WTC11 (cell line): ENCODE results near the gene MYH1. TPM values are rescaled to one million over a fixed set of nuclear protein-coding genes. Genes with fewer than 3 reads are reported as not detected.

Source experiments
- ATAC-seq: fragments of 200-7000 bp; cut with Tn5 transposase; 2 replicates; pipeline ENCODE4 v1.10.0; 2021; ENCODE audit warnings: mild to moderate bottlenecking, moderate library complexity
- CTCF ChIA-PET: fragments of 300-600 bp; sonication (Branson Sonifier 250); formaldehyde crosslinking; loops from one replicate; lab custom pipeline; 2021; ENCODE audit warnings: antibody characterized with exemption; lab: Charles Lee
- POLR2A ChIA-PET: fragments of 350-600 bp; sonication (Branson Sonifier 250); formaldehyde crosslinking; loops from one replicate; lab custom pipeline; 2021; ENCODE audit warnings: antibody characterized with exemption; lab: Charles Lee
- DNase-seq: peaks from one replicate; pipeline ENCODE4 v3.0.0; 2021; ENCODE audit warnings: low spot score
- H3K27ac Mint-ChIP-seq: 2 replicates; pipeline ENCODE4 v1.8.0; 2021; ENCODE audit warnings: mixed read lengths
- H3K27me3 Mint-ChIP-seq: 2 replicates; pipeline ENCODE4 v1.8.0; 2021; ENCODE audit warnings: low read depth, mild to moderate bottlenecking, moderate library complexity, mixed read lengths
- H3K36me3 Mint-ChIP-seq: 2 replicates; pipeline ENCODE4 v1.8.0; 2021; ENCODE audit warnings: mixed read lengths
- H3K4me1 Mint-ChIP-seq: 2 replicates; pipeline ENCODE4 v1.8.0; 2022; ENCODE audit warnings: mixed read lengths
- H3K4me3 Mint-ChIP-seq: 2 replicates; pipeline ENCODE4 v1.8.0; 2021; ENCODE audit warnings: mild to moderate bottlenecking, moderate library complexity, mixed read lengths
- H3K9me3 Mint-ChIP-seq: 2 replicates; pipeline ENCODE4 v1.8.0; 2021; ENCODE audit warnings: mixed read lengths
- CREM ChIP-seq: sonication (generic); formaldehyde crosslinking; IDR thresholded peaks from 2 replicates; pipeline ENCODE4 v1.8.1; 2022; ENCODE audit warnings: mild to moderate bottlenecking, missing genetic modification reagents, moderate library complexity
- ELF4 ChIP-seq: sonication (generic); formaldehyde crosslinking; IDR thresholded peaks from 2 replicates; pipeline ENCODE4 v1.8.1; 2022; ENCODE audit warnings: low read depth, mild to moderate bottlenecking, moderate library complexity, missing genetic modification reagents
- FOXJ3 ChIP-seq: sonication (generic); formaldehyde crosslinking; IDR thresholded peaks from 2 replicates; pipeline ENCODE4 v1.9.0; 2021; ENCODE audit warnings: missing genetic modification reagents, mild to moderate bottlenecking, borderline replicate concordance
- HMGA2 ChIP-seq: fragments of 250-450 bp; sonication (Bioruptor Pico); IDR thresholded peaks from 2 replicates; pipeline ENCODE4 v1.4.0; 2021; ENCODE audit warnings: mild to moderate bottlenecking, moderate library complexity
- NR2C2 ChIP-seq: sonication (generic); formaldehyde crosslinking; IDR thresholded peaks from 2 replicates; pipeline ENCODE4 v1.8.0; 2022; ENCODE audit warnings: mild to moderate bottlenecking, missing genetic modification reagents
- PRRX2 ChIP-seq: fragments of 250-450 bp; sonication (Bioruptor Pico); IDR thresholded peaks from 2 replicates; pipeline ENCODE4 v1.8.0; 2021; ENCODE audit warnings: mild to moderate bottlenecking
- RELA ChIP-seq: sonication (generic); formaldehyde crosslinking; IDR thresholded peaks from 2 replicates; pipeline ENCODE4 v1.8.1; 2022; ENCODE audit warnings: missing genetic modification reagents, mild to moderate bottlenecking, borderline replicate concordance
- SMAD4 ChIP-seq: sonication (generic); formaldehyde crosslinking; IDR thresholded peaks from 2 replicates; pipeline ENCODE4 v1.8.0; 2022; ENCODE audit warnings: mild to moderate bottlenecking, missing genetic modification reagents
- SP1 ChIP-seq: sonication (generic); formaldehyde crosslinking; conservative IDR thresholded peaks from 2 replicates; pipeline ENCODE4 v1.8.1; 2022; ENCODE audit warnings: missing genetic modification reagents
- TCF7 ChIP-seq: sonication (generic); formaldehyde crosslinking; IDR thresholded peaks from 2 replicates; pipeline ENCODE4 v1.8.0; 2022; ENCODE audit warnings: mild to moderate bottlenecking, low read depth, missing genetic modification reagents, moderate library complexity
- TEAD4 ChIP-seq: sonication (generic); formaldehyde crosslinking; IDR thresholded peaks from 2 replicates; pipeline ENCODE4 v1.8.0; 2022; ENCODE audit warnings: mild to moderate bottlenecking, missing genetic modification reagents
- ZNF121 ChIP-seq: sonication (generic); formaldehyde crosslinking; IDR thresholded peaks from 2 replicates; pipeline ENCODE4 v1.8.0; 2023; ENCODE audit warnings: missing genetic modification reagents
- ZNF138 ChIP-seq: sonication (generic); formaldehyde crosslinking; conservative IDR thresholded peaks from 2 replicates; pipeline ENCODE4 v1.8.1; 2022; ENCODE audit warnings: mild to moderate bottlenecking, moderate library complexity, missing genetic modification reagents
- total RNA-seq: library from RNA; stranded (reverse); gene quantifications from 3 replicates; pipeline ENCODE4 v1.2.3, GENCODE V29; 2021
- TF ChIP-seq, protein P1 (sequence below): sonication (generic); formaldehyde crosslinking; IDR thresholded peaks from 2 replicates; pipeline ENCODE4 v1.8.1; 2022; ENCODE audit warnings: low read depth, missing genetic modification reagents, borderline replicate concordance
- TF ChIP-seq, protein P2 (sequence below): sonication (generic); formaldehyde crosslinking; IDR thresholded peaks from 2 replicates; pipeline ENCODE4 v1.8.0; 2023; ENCODE audit warnings: missing genetic modification reagents, mild to moderate bottlenecking, borderline replicate concordance
- TF ChIP-seq, protein P3 (sequence below): sonication (generic); formaldehyde crosslinking; IDR thresholded peaks from 2 replicates; pipeline ENCODE4 v1.8.1; 2023; ENCODE audit warnings: mild to moderate bottlenecking, moderate library complexity, missing genetic modification reagents
- TF ChIP-seq, protein P4 (sequence below): sonication (generic); formaldehyde crosslinking; IDR thresholded peaks from 2 replicates; pipeline ENCODE4 v1.8.1; 2023; ENCODE audit warnings: mild to moderate bottlenecking, missing genetic modification reagents
- TF ChIP-seq, protein P5 (sequence below): fragments of 250-450 bp; sonication (Bioruptor Pico); IDR thresholded peaks from 2 replicates; pipeline ENCODE4 v1.9.0; 2021; ENCODE audit warnings: moderate library complexity, mild to moderate bottlenecking, inconsistent platforms, borderline replicate concordance
- TF ChIP-seq, protein P6 (sequence below): sonication (generic); formaldehyde crosslinking; IDR thresholded peaks from 2 replicates; pipeline ENCODE4 v1.8.1; 2022; ENCODE audit warnings: mild to moderate bottlenecking, missing genetic modification reagents, moderate library complexity, borderline replicate concordance
- TF ChIP-seq, protein P7 (sequence below): sonication (generic); formaldehyde crosslinking; IDR thresholded peaks from 2 replicates; pipeline ENCODE4 v1.8.0; 2022; ENCODE audit warnings: mild to moderate bottlenecking, missing genetic modification reagents

MYH1 gene
- total RNA-seq, 1 experiment from 2014 or later: not detected

DNA sequence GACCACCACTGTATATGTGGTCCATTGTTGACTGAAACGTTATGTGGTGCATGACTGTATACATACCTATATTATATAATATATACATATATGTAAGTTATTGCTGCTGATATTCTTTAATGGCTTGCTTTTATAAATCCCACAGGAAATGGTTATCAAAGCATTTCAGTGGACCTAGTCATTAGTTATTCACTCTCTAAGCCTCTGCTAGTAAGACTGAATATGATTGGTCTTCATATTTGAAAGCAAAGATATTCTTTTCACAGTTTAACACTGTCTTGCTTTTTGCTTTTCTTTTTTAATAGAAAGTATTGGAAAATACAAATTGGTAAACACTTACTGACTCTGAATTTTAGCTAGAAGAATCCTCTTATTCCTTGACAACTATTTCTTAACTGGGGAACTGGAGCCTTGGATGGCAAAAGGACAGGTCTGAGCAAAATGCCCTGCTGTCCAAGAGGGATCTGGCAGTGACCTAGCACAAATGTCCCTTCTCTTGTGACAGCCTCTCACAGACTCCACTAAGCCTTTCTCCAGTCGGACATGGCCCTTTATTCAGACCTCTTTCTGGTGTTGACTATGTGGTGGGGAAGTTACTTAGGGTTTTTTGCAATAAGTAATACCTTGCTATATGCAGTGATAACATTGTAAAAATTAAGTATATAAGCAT, 45.8 kb upstream of the MYH1 start (continued):
- TF ChIP-seq FOXJ3 (CRISPR knock-in tag) (no peak), ZNF138 (CRISPR knock-in tag) (no peak), RELA (no peak), SP1 (CRISPR knock-in tag) (no peak), ELF4 (CRISPR knock-in tag) (no peak)

DNA sequence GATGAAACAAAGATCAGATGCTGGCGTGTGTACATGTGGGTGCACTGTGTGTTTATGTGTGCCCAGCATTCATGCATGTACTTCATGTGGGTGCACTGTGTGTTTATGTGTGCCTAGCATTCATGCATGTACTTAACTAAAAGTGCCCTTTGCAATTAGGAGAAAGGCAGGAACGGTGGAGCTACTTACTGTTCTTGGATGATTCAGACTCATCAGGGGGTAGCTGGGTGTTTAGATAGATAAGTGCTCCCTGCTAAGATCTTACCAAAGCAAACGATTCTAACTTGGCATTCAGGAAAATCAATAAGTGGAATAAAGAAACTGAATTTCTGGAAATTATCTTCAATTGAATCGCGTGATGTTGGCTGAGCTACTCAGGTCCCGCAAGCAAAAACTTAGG, 39.7 kb upstream of the MYH1 start:
- no peak for DNase-seq
- Mint-ChIP-seq H3K4me1 (peaks cover 30% of the 10 kb centered on the region), H3K9me3 (peaks cover 10% of the 10 kb centered on the region), H3K4me3 (no peak overlapping the region), H3K27ac (no peak overlapping the region), H3K36me3 (no peaks in the 10 kb centered on the region), H3K27me3 (no peaks in the 10 kb centered on the region)
- CTCF ChIA-PET: interaction anchor here (1.4 kb wide), 1 partner anchor 57 kb away, joined by 5 read pairs; no protein-coding TSS in a partner anchor
- no peak for ATAC-seq
- POLR2A ChIA-PET: no interaction called here
- TF ChIP-seq ZNF121 (CRISPR knock-in tag) (no peak), TEAD4 (CRISPR knock-in tag) (no peak), CREM (CRISPR knock-in tag) (no peak), SMAD4 (no peak), TCF7 (CRISPR knock-in tag) (no peak), NR2C2 (CRISPR knock-in tag) (no peak), HMGA2 (CRISPR knock-in tag) (no peak), ELF4 (CRISPR knock-in tag) (no peak), PRRX2 (no peak)
- TF ChIP-seq, protein P1, sequence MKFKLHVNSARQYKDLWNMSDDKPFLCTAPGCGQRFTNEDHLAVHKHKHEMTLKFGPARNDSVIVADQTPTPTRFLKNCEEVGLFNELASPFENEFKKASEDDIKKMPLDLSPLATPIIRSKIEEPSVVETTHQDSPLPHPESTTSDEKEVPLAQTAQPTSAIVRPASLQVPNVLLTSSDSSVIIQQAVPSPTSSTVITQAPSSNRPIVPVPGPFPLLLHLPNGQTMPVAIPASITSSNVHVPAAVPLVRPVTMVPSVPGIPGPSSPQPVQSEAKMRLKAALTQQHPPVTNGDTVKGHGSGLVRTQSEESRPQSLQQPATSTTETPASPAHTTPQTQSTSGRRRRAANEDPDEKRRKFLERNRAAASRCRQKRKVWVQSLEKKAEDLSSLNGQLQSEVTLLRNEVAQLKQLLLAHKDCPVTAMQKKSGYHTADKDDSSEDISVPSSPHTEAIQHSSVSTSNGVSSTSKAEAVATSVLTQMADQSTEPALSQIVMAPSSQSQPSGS: no peak
- TF ChIP-seq, protein P2, sequence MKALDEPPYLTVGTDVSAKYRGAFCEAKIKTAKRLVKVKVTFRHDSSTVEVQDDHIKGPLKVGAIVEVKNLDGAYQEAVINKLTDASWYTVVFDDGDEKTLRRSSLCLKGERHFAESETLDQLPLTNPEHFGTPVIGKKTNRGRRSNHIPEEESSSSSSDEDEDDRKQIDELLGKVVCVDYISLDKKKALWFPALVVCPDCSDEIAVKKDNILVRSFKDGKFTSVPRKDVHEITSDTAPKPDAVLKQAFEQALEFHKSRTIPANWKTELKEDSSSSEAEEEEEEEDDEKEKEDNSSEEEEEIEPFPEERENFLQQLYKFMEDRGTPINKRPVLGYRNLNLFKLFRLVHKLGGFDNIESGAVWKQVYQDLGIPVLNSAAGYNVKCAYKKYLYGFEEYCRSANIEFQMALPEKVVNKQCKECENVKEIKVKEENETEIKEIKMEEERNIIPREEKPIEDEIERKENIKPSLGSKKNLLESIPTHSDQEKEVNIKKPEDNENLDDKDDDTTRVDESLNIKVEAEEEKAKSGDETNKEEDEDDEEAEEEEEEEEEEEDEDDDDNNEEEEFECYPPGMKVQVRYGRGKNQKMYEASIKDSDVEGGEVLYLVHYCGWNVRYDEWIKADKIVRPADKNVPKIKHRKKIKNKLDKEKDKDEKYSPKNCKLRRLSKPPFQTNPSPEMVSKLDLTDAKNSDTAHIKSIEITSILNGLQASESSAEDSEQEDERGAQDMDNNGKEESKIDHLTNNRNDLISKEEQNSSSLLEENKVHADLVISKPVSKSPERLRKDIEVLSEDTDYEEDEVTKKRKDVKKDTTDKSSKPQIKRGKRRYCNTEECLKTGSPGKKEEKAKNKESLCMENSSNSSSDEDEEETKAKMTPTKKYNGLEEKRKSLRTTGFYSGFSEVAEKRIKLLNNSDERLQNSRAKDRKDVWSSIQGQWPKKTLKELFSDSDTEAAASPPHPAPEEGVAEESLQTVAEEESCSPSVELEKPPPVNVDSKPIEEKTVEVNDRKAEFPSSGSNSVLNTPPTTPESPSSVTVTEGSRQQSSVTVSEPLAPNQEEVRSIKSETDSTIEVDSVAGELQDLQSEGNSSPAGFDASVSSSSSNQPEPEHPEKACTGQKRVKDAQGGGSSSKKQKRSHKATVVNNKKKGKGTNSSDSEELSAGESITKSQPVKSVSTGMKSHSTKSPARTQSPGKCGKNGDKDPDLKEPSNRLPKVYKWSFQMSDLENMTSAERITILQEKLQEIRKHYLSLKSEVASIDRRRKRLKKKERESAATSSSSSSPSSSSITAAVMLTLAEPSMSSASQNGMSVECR (CRISPR knock-in tag): no peak
- TF ChIP-seq, protein P3, sequence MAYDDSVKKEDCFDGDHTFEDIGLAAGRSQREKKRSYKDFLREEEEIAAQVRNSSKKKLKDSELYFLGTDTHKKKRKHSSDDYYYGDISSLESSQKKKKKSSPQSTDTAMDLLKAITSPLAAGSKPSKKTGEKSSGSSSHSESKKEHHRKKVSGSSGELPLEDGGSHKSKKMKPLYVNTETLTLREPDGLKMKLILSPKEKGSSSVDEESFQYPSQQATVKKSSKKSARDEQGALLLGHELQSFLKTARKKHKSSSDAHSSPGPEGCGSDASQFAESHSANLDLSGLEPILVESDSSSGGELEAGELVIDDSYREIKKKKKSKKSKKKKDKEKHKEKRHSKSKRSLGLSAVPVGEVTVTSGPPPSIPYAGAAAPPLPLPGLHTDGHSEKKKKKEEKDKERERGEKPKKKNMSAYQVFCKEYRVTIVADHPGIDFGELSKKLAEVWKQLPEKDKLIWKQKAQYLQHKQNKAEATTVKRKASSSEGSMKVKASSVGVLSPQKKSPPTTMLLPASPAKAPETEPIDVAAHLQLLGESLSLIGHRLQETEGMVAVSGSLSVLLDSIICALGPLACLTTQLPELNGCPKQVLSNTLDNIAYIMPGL: no peak
- TF ChIP-seq, protein P4, sequence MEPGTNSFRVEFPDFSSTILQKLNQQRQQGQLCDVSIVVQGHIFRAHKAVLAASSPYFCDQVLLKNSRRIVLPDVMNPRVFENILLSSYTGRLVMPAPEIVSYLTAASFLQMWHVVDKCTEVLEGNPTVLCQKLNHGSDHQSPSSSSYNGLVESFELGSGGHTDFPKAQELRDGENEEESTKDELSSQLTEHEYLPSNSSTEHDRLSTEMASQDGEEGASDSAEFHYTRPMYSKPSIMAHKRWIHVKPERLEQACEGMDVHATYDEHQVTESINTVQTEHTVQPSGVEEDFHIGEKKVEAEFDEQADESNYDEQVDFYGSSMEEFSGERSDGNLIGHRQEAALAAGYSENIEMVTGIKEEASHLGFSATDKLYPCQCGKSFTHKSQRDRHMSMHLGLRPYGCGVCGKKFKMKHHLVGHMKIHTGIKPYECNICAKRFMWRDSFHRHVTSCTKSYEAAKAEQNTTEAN: no peak
- TF ChIP-seq, protein P5, sequence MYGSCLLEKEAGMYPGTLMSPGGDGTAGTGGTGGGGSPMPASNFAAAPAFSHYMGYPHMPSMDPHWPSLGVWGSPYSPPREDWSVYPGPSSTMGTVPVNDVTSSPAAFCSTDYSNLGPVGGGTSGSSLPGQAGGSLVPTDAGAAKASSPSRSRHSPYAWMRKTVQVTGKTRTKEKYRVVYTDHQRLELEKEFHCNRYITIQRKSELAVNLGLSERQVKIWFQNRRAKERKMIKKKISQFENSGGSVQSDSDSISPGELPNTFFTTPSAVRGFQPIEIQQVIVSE (CRISPR knock-in tag): no peak
- TF ChIP-seq, protein P6, sequence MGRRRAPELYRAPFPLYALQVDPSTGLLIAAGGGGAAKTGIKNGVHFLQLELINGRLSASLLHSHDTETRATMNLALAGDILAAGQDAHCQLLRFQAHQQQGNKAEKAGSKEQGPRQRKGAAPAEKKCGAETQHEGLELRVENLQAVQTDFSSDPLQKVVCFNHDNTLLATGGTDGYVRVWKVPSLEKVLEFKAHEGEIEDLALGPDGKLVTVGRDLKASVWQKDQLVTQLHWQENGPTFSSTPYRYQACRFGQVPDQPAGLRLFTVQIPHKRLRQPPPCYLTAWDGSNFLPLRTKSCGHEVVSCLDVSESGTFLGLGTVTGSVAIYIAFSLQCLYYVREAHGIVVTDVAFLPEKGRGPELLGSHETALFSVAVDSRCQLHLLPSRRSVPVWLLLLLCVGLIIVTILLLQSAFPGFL (CRISPR knock-in tag): no peak
- TF ChIP-seq, protein P7, sequence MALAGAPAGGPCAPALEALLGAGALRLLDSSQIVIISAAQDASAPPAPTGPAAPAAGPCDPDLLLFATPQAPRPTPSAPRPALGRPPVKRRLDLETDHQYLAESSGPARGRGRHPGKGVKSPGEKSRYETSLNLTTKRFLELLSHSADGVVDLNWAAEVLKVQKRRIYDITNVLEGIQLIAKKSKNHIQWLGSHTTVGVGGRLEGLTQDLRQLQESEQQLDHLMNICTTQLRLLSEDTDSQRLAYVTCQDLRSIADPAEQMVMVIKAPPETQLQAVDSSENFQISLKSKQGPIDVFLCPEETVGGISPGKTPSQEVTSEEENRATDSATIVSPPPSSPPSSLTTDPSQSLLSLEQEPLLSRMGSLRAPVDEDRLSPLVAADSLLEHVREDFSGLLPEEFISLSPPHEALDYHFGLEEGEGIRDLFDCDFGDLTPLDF (CRISPR knock-in tag): no peak
